Measurements from ENCODE around the gene SPATA18.
"Not testable (repeated sequence)": the region's sequence is repeated elsewhere in the genome, so short reads cannot be mapped to it uniquely, and the experiment has no call there.

Gene SPATA18

DNA sequence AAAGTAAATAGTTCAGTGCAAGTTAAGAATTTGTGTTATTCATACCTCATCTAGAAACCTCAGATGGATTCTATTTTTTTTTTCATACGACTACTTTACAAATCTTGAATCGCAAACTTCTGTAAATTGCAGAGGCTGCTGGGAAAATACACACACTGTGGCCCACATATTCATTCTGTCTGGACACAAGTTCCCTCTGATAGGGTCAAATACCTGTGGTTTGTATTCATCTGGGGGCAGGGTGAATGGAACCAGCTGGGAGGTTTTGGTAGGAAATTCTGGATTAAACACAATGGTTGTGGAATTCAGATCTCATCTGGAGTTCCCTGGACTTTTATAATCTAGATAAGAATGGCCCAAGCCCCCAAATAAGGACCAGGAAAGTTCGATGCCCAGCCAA, 56.2 kb downstream of the SPATA18 start:
- H3K27me3 ChIP-seq (replicated peaks; ENCODE audit: control insufficient read depth, insufficient read depth, low read length) = no peaks in the 10 kb centered on the region
- H3K36me3 ChIP-seq (ENCODE audit: control insufficient read depth, insufficient read depth, low read length, severe bottlenecking) = no peaks in the 10 kb centered on the region
- peaks cover 45% of the 10 kb centered on the region for H3K4me1 ChIP-seq (ENCODE audit: control insufficient read depth, insufficient read depth, low read length)
- DNase-seq (ENCODE audit: low read depth) = peak; percentile 48
- no peak overlapping the region for H3K9ac ChIP-seq (ENCODE audit: low read length)
- peaks cover 12% of the 10 kb centered on the region for H3K9me3 ChIP-seq (ENCODE audit: control insufficient read depth, low read length)
- peak overlapping the region; percentile 24 for H3K4me3 ChIP-seq (ENCODE audit: low read length)

GRCh38 chr4:52107745-52108144, 56.6 kb downstream of the SPATA18 start:
- no peak for DNase-seq (ENCODE audit: low read depth)
- no peaks in the 10 kb centered on the region for H3K36me3 ChIP-seq (ENCODE audit: control insufficient read depth, insufficient read depth, low read length, severe bottlenecking)
- H3K4me3 ChIP-seq (ENCODE audit: low read length) = no peak overlapping the region
- no peak overlapping the region for H3K9ac ChIP-seq (ENCODE audit: low read length)
- peaks cover 12% of the 10 kb centered on the region for H3K9me3 ChIP-seq (ENCODE audit: control insufficient read depth, low read length)
- H3K4me1 ChIP-seq (ENCODE audit: control insufficient read depth, insufficient read depth, low read length) = peaks cover 49% of the 10 kb centered on the region
- H3K27me3 ChIP-seq (replicated peaks; ENCODE audit: control insufficient read depth, insufficient read depth, low read length) = no peaks in the 10 kb centered on the region

DNA sequence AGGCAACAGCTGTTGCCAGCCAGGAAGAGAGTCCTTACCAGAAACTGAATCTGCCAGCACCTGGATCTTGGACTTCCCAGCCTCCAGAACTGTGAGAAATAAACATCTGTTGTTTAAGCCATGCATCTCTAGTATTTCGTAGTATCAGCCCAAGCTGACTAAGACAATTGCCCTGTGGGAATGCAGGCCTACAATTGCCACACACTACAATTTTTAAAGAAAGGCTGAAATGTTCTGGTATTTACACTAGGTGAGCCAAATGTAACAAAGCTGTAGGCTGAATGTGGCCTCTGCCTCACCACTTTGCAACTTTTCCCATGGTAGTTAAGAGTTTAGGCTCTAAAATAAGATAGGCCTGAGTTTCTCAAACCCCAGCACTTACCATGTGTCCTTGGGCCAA, 59.1 kb downstream of the SPATA18 start:
- no peak for DNase-seq (ENCODE audit: low read depth)
- Histone ChIP-seq H3K4me3 (ENCODE audit: low read length) (no peak overlapping the region), H3K9me3 (ENCODE audit: control insufficient read depth, low read length) (peaks cover 12% of the 10 kb centered on the region), H3K9ac (ENCODE audit: low read length) (no peak overlapping the region), H3K27me3 (replicated peaks; ENCODE audit: control insufficient read depth, insufficient read depth, low read length) (no peaks in the 10 kb centered on the region), H3K36me3 (ENCODE audit: control insufficient read depth, insufficient read depth, low read length, severe bottlenecking) (no peaks in the 10 kb centered on the region), H3K4me1 (ENCODE audit: control insufficient read depth, insufficient read depth, low read length) (peaks cover 56% of the 10 kb centered on the region)

GRCh38 chr4:52111995-52112394, 60.9 kb downstream of the SPATA18 start:
- Histone ChIP-seq H3K9ac (ENCODE audit: low read length) (peak overlapping the region; percentile 4), H3K27me3 (replicated peaks; ENCODE audit: control insufficient read depth, insufficient read depth, low read length) (no peaks in the 10 kb centered on the region), H3K9me3 (ENCODE audit: control insufficient read depth, low read length) (peaks cover 12% of the 10 kb centered on the region), H3K36me3 (ENCODE audit: control insufficient read depth, insufficient read depth, low read length, severe bottlenecking) (no peaks in the 10 kb centered on the region), H3K4me1 (ENCODE audit: control insufficient read depth, insufficient read depth, low read length) (peaks cover 44% of the 10 kb centered on the region), H3K4me3 (ENCODE audit: low read length) (no peak overlapping the region)
- DNase-seq (ENCODE audit: low read depth) = peak; percentile 27

GRCh38 chr4:52112411-52112810, 61.3 kb downstream of the SPATA18 start:
- peak overlapping the region; percentile 1 for H3K4me3 ChIP-seq (ENCODE audit: low read length)
- peaks cover 40% of the 10 kb centered on the region for H3K4me1 ChIP-seq (ENCODE audit: control insufficient read depth, insufficient read depth, low read length)
- no peaks in the 10 kb centered on the region for H3K36me3 ChIP-seq (ENCODE audit: control insufficient read depth, insufficient read depth, low read length, severe bottlenecking)
- H3K9ac ChIP-seq (ENCODE audit: low read length) = peak overlapping the region; percentile 4
- DNase-seq (ENCODE audit: low read depth) = no peak
- H3K9me3 ChIP-seq (ENCODE audit: control insufficient read depth, low read length) = peaks cover 12% of the 10 kb centered on the region
- no peaks in the 10 kb centered on the region for H3K27me3 ChIP-seq (replicated peaks; ENCODE audit: control insufficient read depth, insufficient read depth, low read length)

DNA sequence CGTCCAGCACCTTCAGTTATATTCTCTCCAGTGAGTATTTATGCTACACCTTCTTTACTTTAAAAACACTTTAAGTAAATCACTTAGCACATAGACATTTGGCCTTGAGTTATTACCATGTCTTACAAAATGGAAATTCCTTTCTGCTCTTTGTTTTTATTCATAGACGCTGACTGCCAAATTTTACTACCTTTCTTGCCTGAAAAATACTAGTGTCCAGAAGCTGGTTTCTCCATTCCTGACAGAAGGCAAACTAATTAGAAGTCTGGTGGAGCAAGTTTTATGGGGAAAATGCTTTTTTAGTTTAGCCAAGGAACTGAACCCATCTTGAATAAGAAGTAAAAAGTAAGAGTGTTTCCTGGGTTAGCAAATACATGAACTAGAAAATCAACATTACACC, 65.5 kb downstream of the SPATA18 start:
- no peaks in the 10 kb centered on the region for H3K36me3 ChIP-seq (ENCODE audit: control insufficient read depth, insufficient read depth, low read length, severe bottlenecking)
- H3K9ac ChIP-seq (ENCODE audit: low read length) = no peak overlapping the region
- H3K4me3 ChIP-seq (ENCODE audit: low read length) = no peak overlapping the region
- DNase-seq (ENCODE audit: low read depth) = no peak
- peaks cover 18% of the 10 kb centered on the region for H3K4me1 ChIP-seq (ENCODE audit: control insufficient read depth, insufficient read depth, low read length)
- H3K9me3 ChIP-seq (ENCODE audit: control insufficient read depth, low read length) = no peaks in the 10 kb centered on the region
- H3K27me3 ChIP-seq (replicated peaks; ENCODE audit: control insufficient read depth, insufficient read depth, low read length) = no peaks in the 10 kb centered on the region

GRCh38 chr4:52126226-52126625, 75.1 kb downstream of the SPATA18 start:
- Histone ChIP-seq H3K36me3 (ENCODE audit: control insufficient read depth, insufficient read depth, low read length, severe bottlenecking) (no peaks in the 10 kb centered on the region), H3K9ac (ENCODE audit: low read length) (no peak overlapping the region), H3K4me3 (ENCODE audit: low read length) (no peak overlapping the region), H3K9me3 (ENCODE audit: control insufficient read depth, low read length) (no peaks in the 10 kb centered on the region), H3K4me1 (ENCODE audit: control insufficient read depth, insufficient read depth, low read length) (peaks cover 43% of the 10 kb centered on the region), H3K27me3 (replicated peaks; ENCODE audit: control insufficient read depth, insufficient read depth, low read length) (no peaks in the 10 kb centered on the region)
- no peak for DNase-seq (ENCODE audit: low read depth)

DNA sequence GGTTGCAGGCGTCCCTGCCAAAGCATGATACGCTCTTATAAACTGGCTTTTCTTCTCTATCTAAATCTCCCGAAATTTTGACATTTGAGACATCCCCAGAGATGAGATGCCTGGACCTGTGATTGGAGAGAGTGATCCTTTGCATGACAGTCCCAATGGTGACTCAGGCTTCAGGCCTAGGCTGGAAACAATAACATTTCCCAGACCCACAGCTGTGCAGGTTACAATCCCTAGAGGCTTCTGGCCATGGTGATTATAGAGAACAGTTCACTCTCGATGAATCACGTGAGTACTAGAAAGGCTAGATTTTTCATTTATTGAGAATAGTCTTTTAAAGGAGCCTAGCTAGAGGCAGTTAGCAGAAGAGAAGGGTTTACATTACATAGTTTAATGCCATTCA, 75.9 kb downstream of the SPATA18 start:
- DNase-seq (ENCODE audit: low read depth) = peak; percentile 65

GRCh38 chr4:52135171-52135570, 84.1 kb downstream of the SPATA18 start:
- H3K9me3 ChIP-seq (ENCODE audit: control insufficient read depth, low read length) = peaks cover 3% of the 10 kb centered on the region

More for the DNA sequence above, 75.9 kb downstream of the SPATA18 start:
- Histone ChIP-seq H3K9me3 (ENCODE audit: control insufficient read depth, low read length) (no peaks in the 10 kb centered on the region), H3K36me3 (ENCODE audit: control insufficient read depth, insufficient read depth, low read length, severe bottlenecking) (no peaks in the 10 kb centered on the region), H3K27me3 (replicated peaks; ENCODE audit: control insufficient read depth, insufficient read depth, low read length) (no peaks in the 10 kb centered on the region), H3K4me3 (ENCODE audit: low read length) (peak overlapping the region; percentile 3), H3K9ac (ENCODE audit: low read length) (no peak overlapping the region), H3K4me1 (ENCODE audit: control insufficient read depth, insufficient read depth, low read length) (peaks cover 43% of the 10 kb centered on the region)

DNA sequence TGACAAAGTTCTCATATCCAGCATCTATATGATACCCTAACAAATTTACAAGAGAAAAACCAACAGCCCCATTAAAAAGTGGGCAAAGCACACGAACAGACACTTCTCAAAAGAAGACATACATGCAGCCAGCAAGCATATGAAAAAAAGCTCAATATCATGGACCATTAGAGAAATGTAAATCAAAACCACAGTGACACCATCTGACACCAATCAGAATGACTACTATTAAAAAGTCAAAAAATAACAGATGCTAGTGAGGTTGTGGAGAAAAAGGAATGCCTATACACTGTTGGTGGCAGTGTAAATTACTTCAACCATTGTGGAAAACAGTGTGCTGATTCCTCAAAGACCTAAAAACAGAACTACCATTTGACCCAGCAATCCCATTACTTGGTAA, 86.0 kb downstream of the SPATA18 start:
- not testable (repeated sequence) for H3K27me3 ChIP-seq (replicated peaks; ENCODE audit: control insufficient read depth, insufficient read depth, low read length); H3K4me3 ChIP-seq (ENCODE audit: low read length); H3K36me3 ChIP-seq (ENCODE audit: control insufficient read depth, insufficient read depth, low read length, severe bottlenecking); H3K9ac ChIP-seq (ENCODE audit: low read length)
- peak; percentile 25 for DNase-seq (ENCODE audit: low read depth)
- H3K9me3 ChIP-seq (ENCODE audit: control insufficient read depth, low read length) = peaks cover 15% of the 10 kb centered on the region
- peaks cover 35% of the 10 kb centered on the region for H3K4me1 ChIP-seq (ENCODE audit: control insufficient read depth, insufficient read depth, low read length)

More at GRCh38 chr4:52135171-52135570, 84.1 kb downstream of the SPATA18 start:
- H3K27me3 ChIP-seq (replicated peaks; ENCODE audit: control insufficient read depth, insufficient read depth, low read length) = no peaks in the 10 kb centered on the region
- H3K4me1 ChIP-seq (ENCODE audit: control insufficient read depth, insufficient read depth, low read length) = peaks cover 39% of the 10 kb centered on the region
- no peak for DNase-seq (ENCODE audit: low read depth)
- peak overlapping the region; percentile 71 for H3K9ac ChIP-seq (ENCODE audit: low read length)
- no peak overlapping the region for H3K4me3 ChIP-seq (ENCODE audit: low read length)
- no peaks in the 10 kb centered on the region for H3K36me3 ChIP-seq (ENCODE audit: control insufficient read depth, insufficient read depth, low read length, severe bottlenecking)

DNA sequence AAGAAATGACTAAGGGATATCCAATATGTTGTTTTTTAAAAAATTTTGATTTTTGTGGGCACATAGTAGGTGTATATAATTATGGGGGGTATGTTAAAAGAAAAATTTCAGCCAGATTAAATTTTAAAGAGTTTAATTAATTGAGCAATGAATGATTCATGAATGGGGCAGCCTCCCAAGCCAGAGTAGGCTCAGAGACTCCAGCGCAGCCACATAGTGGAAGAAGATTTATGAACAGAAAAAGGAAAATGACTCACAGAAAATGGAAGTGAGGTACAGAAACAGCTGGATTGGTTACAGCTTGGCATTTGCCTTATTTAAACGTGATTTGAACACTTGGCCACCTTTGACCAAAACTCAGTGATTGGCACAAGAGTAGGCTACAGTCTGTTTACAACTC, 91.7 kb downstream of the SPATA18 start:
- no peak for DNase-seq (ENCODE audit: low read depth)
- H3K4me3 ChIP-seq (ENCODE audit: low read length) = no peak overlapping the region
- peaks cover 15% of the 10 kb centered on the region for H3K9me3 ChIP-seq (ENCODE audit: control insufficient read depth, low read length)
- H3K27me3 ChIP-seq (replicated peaks; ENCODE audit: control insufficient read depth, insufficient read depth, low read length) = no peaks in the 10 kb centered on the region
- H3K36me3 ChIP-seq (ENCODE audit: control insufficient read depth, insufficient read depth, low read length, severe bottlenecking) = no peaks in the 10 kb centered on the region
- H3K4me1 ChIP-seq (ENCODE audit: control insufficient read depth, insufficient read depth, low read length) = peaks cover 21% of the 10 kb centered on the region
- H3K9ac ChIP-seq (ENCODE audit: low read length) = no peak overlapping the region

- Histone ChIP-seq H3K4me1 (ENCODE audit: control insufficient read depth, insufficient read depth, low read length) (peaks cover 21% of the 10 kb centered on the region), H3K36me3 (ENCODE audit: control insufficient read depth, insufficient read depth, low read length, severe bottlenecking) (no peaks in the 10 kb centered on the region), H3K9ac (ENCODE audit: low read length) (no peak overlapping the region), H3K4me3 (ENCODE audit: low read length) (no peak overlapping the region), H3K9me3 (ENCODE audit: control insufficient read depth, low read length) (peaks cover 15% of the 10 kb centered on the region), H3K27me3 (replicated peaks; ENCODE audit: control insufficient read depth, insufficient read depth, low read length) (no peaks in the 10 kb centered on the region)
- no peak for DNase-seq (ENCODE audit: low read depth)
These were observed 92.7 kb downstream of the SPATA18 start for GRCh38 chr4:52143815-52144214.
